Measurements from ENCODE around the gene DUSP10.

- TF ChIP-seq ZNF8 (CRISPR knock-in tag; IDR thresholded peaks at IDR 0.05) (no peak), OSR1 (CRISPR knock-in tag; IDR thresholded peaks at IDR 0.05) (no peak), ZFP30 (CRISPR knock-in tag; IDR thresholded peaks at IDR 0.05) (no peak), BACH2 (CRISPR knock-in tag; IDR thresholded peaks at IDR 0.05; ENCODE audit: borderline replicate concordance) (no peak), SNAI2 (CRISPR knock-in tag; IDR thresholded peaks at IDR 0.05) (no peak), ZFP3 (CRISPR knock-in tag; IDR thresholded peaks at IDR 0.05) (no peak), CREB5 (CRISPR knock-in tag; IDR thresholded peaks at IDR 0.05; ENCODE audit: low read depth) (no peak), ZNF70 (CRISPR knock-in tag; IDR thresholded peaks at IDR 0.05) (no peak), RARB (CRISPR knock-in tag; IDR thresholded peaks at IDR 0.05) (no peak), ARNTL (CRISPR knock-in tag; IDR thresholded peaks at IDR 0.05; ENCODE audit: borderline replicate concordance, low read depth) (no peak), ZNF565 (CRISPR knock-in tag; conservative IDR thresholded peaks at IDR 0.05; ENCODE audit: low read depth) (no peak), PPARA (CRISPR knock-in tag; IDR thresholded peaks at IDR 0.05; ENCODE audit: borderline replicate concordance) (no peak)
- TF ChIP-seq, protein P1, sequence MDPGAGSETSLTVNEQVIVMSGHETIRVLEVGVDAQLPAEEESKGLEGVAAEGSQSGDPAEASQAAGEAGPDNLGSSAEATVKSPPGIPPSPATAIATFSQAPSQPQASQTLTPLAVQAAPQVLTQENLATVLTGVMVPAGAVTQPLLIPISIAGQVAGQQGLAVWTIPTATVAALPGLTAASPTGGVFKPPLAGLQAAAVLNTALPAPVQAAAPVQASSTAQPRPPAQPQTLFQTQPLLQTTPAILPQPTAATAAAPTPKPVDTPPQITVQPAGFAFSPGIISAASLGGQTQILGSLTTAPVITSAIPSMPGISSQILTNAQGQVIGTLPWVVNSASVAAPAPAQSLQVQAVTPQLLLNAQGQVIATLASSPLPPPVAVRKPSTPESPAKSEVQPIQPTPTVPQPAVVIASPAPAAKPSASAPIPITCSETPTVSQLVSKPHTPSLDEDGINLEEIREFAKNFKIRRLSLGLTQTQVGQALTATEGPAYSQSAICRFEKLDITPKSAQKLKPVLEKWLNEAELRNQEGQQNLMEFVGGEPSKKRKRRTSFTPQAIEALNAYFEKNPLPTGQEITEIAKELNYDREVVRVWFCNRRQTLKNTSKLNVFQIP (CRISPR knock-in tag; IDR thresholded peaks at IDR 0.05; ENCODE audit: borderline replicate concordance, low read depth): no peak
- TF ChIP-seq, protein P2, sequence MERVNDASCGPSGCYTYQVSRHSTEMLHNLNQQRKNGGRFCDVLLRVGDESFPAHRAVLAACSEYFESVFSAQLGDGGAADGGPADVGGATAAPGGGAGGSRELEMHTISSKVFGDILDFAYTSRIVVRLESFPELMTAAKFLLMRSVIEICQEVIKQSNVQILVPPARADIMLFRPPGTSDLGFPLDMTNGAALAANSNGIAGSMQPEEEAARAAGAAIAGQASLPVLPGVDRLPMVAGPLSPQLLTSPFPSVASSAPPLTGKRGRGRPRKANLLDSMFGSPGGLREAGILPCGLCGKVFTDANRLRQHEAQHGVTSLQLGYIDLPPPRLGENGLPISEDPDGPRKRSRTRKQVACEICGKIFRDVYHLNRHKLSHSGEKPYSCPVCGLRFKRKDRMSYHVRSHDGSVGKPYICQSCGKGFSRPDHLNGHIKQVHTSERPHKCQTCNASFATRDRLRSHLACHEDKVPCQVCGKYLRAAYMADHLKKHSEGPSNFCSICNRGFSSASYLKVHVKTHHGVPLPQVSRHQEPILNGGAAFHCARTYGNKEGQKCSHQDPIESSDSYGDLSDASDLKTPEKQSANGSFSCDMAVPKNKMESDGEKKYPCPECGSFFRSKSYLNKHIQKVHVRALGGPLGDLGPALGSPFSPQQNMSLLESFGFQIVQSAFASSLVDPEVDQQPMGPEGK (CRISPR knock-in tag; IDR thresholded peaks at IDR 0.05; ENCODE audit: borderline replicate concordance): no peak
These were observed 30.2 kb upstream of the DUSP10 start for GRCh38 chr1:221772117-221772516.

Data from SK-N-SH treated with all-trans-retinoic acid at 6 μM for 48 hours (cell line).